Neuronal stem cell (in vitro differentiated cells): Measurements from ENCODE around the gene CALML4.

Experiments
- DNase-seq: peaks from one replicate; pipeline ENCODE4 v3.0.0-alpha.2; 2013; ENCODE audit warnings: low spot score
- H2AFZ ChIP-seq: one replicate; pipeline ENCODE4 v1.6.1; 2013; ENCODE audit warnings: mild to moderate bottlenecking, low read length, inconsistent platforms
- H2AK5ac ChIP-seq: 2 replicates; pipeline ENCODE4 v1.6.1; 2013; ENCODE audit warnings: low read depth, mild to moderate bottlenecking, inconsistent platforms, low read length, moderate library complexity, mixed read lengths
- H2BK120ac ChIP-seq: 2 replicates; pipeline ENCODE4 v1.6.1; 2013; ENCODE audit warnings: low read depth, mild to moderate bottlenecking, inconsistent platforms, low read length, moderate library complexity, mixed read lengths
- H2BK12ac ChIP-seq: one replicate; pipeline ENCODE4 v1.6.1; 2013; ENCODE audit warnings: low read length, inconsistent platforms
- H2BK15ac ChIP-seq: 2 replicates; pipeline ENCODE4 v1.6.1; 2013; ENCODE audit warnings: mild to moderate bottlenecking, low read length, inconsistent platforms, mixed read lengths
- H2BK5ac ChIP-seq: one replicate; pipeline ENCODE4 v1.6.1; 2013; ENCODE audit warnings: inconsistent platforms, mild to moderate bottlenecking, low read length, moderate library complexity
- H3K14ac ChIP-seq: one replicate; pipeline ENCODE4 v1.6.1; 2013; ENCODE audit warnings: low read length, inconsistent platforms
- H3K18ac ChIP-seq: 2 replicates; pipeline ENCODE4 v1.6.1; 2013; ENCODE audit warnings: low read length, inconsistent platforms
- H3K23ac ChIP-seq: 2 replicates; pipeline ENCODE4 v1.6.1; 2013; ENCODE audit warnings: low read depth, mild to moderate bottlenecking, mixed read lengths, low read length, inconsistent platforms; ENCODE audit not compliant: poor library complexity
- H3K27ac ChIP-seq: replicated peaks from 3 replicates; pipeline ENCODE4 v1.5.1; 2013; ENCODE audit warnings: low read length, inconsistent platforms
- H3K27me3 ChIP-seq, 3 experiments: 2 replicates each; pipeline ENCODE4 v1.6.1; 2013; ENCODE audit warnings: low read length in 3 of 3, mild to moderate bottlenecking in 2 of 3, inconsistent platforms in 1 of 3, low read depth in 1 of 3, mixed read lengths in 1 of 3, moderate library complexity in 1 of 3; ENCODE audit not compliant: control insufficient read depth in 3 of 3, insufficient read depth in 3 of 3
- H3K36me3 ChIP-seq, 2 donors: replicated peaks in 1 of 2; 2 replicates each; pipeline ENCODE4 v1.6.1; 2013; ENCODE audit warnings: low read length in 2 of 2; ENCODE audit not compliant: control insufficient read depth in 2 of 2, insufficient read depth in 2 of 2
- H3K4ac ChIP-seq: 2 replicates; pipeline ENCODE4 v1.6.1; 2013; ENCODE audit warnings: inconsistent platforms, mild to moderate bottlenecking, low read length, moderate library complexity
- H3K4me1 ChIP-seq, 2 donors: 1 replicate in 1 of 2; 2 replicates in 1 of 2; pipeline ENCODE4 v1.6.1; 2013; ENCODE audit warnings: low read length in 2 of 2, low read depth in 1 of 2; ENCODE audit not compliant: control insufficient read depth in 2 of 2, insufficient read depth in 1 of 2
- H3K4me2 ChIP-seq: one replicate; pipeline ENCODE4 v1.6.1; 2013; ENCODE audit warnings: mild to moderate bottlenecking, low read length, inconsistent platforms; ENCODE audit not compliant: insufficient read depth, poor library complexity, severe bottlenecking
- H3K4me3 ChIP-seq, 2 donors: 2 replicates each; pipeline ENCODE4 v1.5.1; 2013; ENCODE audit warnings: low read length in 2 of 2, mild to moderate bottlenecking in 2 of 2, inconsistent platforms in 1 of 2, moderate library complexity in 1 of 2
- H3K79me1 ChIP-seq: one replicate; pipeline ENCODE4 v1.6.1; 2013; ENCODE audit warnings: low read depth, mild to moderate bottlenecking, inconsistent platforms, low read length, moderate library complexity
- H3K9ac ChIP-seq: one replicate; pipeline ENCODE4 v1.6.1; 2013; ENCODE audit warnings: mild to moderate bottlenecking, low read depth, low read length, inconsistent platforms; ENCODE audit not compliant: poor library complexity
- H3K9me3 ChIP-seq, 2 donors: replicated peaks in 1 of 2; 2 replicates each; pipeline versions ENCODE3 to v1.6.1; 2013; ENCODE audit warnings: low read length in 2 of 2, mild to moderate bottlenecking in 2 of 2, inconsistent platforms in 1 of 2, low read depth in 1 of 2, mixed read lengths in 1 of 2, moderate library complexity in 1 of 2; ENCODE audit not compliant: control insufficient read depth in 2 of 2, insufficient read depth in 1 of 2
- H4K8ac ChIP-seq: one replicate; pipeline ENCODE4 v1.6.1; 2013; ENCODE audit warnings: low read depth, mild to moderate bottlenecking, inconsistent platforms, low read length, moderate library complexity
- H4K91ac ChIP-seq: one replicate; pipeline ENCODE4 v1.6.1; 2013; ENCODE audit warnings: low read length, low read depth, mild to moderate bottlenecking, inconsistent platforms; ENCODE audit not compliant: poor library complexity
- WGBS, 2 donors: extraction: QIAGEN DNeasy Blood & Tissue Kit; methylation state at CpG; one replicate each; pipeline ENCODE4 v1.1.7; 2013; ENCODE audit warnings: missing lambda C conversion rate in 2 of 2, mixed read lengths in 1 of 2; ENCODE audit not compliant: insufficient read length in 2 of 2, insufficient replicate concordance in 1 of 2; ENCODE audit errors: extremely low coverage in 2 of 2; 5-methylcytosine and 5-hydroxymethylcytosine counted together

The CALML4 gene

GRCh38 chr15:68149059-68149458 is 56.1 kb downstream of the CALML4 start:
- no peak overlapping the region for H2BK5ac ChIP-seq
- H2AK5ac ChIP-seq, result no peak overlapping the region
- H2BK15ac ChIP-seq, result no peak overlapping the region
- H4K91ac ChIP-seq, result no peak overlapping the region
- no peak for DNase-seq
- H3K9me3 ChIP-seq, result no peaks in the 10 kb centered on the region
- no peak overlapping the region for H3K23ac ChIP-seq
- H3K4me2 ChIP-seq, result no peak overlapping the region
- no peak overlapping the region for H3K18ac ChIP-seq
- no peak overlapping the region for H3K4ac ChIP-seq
- H3K4me3 ChIP-seq, result no peak overlapping the region
- no peak overlapping the region for H2BK120ac ChIP-seq
- no peaks in the 10 kb centered on the region for H3K4me1 ChIP-seq
- H3K14ac ChIP-seq, result no peak overlapping the region
- WGBS, 2 donors, result no CpG with 5 or more reads among the region's 1 CpG
- no peak overlapping the region for H2AFZ ChIP-seq
- H3K36me3 ChIP-seq, result peaks cover 1 to 70% of the 10 kb centered on the region in 2 donors
- H3K9ac ChIP-seq, result no peak overlapping the region
- no peaks in the 10 kb centered on the region for H3K79me1 ChIP-seq
- no peak overlapping the region for H3K27ac ChIP-seq
- no peaks in the 10 kb centered on the region for H3K27me3 ChIP-seq
- H4K8ac ChIP-seq, result no peak overlapping the region
- no peak overlapping the region for H2BK12ac ChIP-seq

- Histone ChIP-seq H3K4ac (no peak overlapping the region), H3K4me2 (no peak overlapping the region), H2AK5ac (no peak overlapping the region), H4K91ac (no peak overlapping the region), H3K23ac (no peak overlapping the region), H2AFZ (no peak overlapping the region), H2BK12ac (no peak overlapping the region), H3K4me3 (no peak overlapping the region), H3K27ac (no peak overlapping the region), H3K79me1 (no peaks in the 10 kb centered on the region), H2BK15ac (no peak overlapping the region), H3K18ac (no peak overlapping the region), H2BK120ac (no peak overlapping the region), H3K4me1 (no peaks in the 10 kb centered on the region), H3K9me3 (no peaks in the 10 kb centered on the region), H3K9ac (no peak overlapping the region), H3K27me3 (no peaks in the 10 kb centered on the region), H3K36me3 (peaks cover 1 to 70% of the 10 kb centered on the region in 2 donors), H2BK5ac (no peak overlapping the region), H4K8ac (no peak overlapping the region), H3K14ac (no peak overlapping the region)
- DNase-seq, result no peak
- no CpG with 5 or more reads among the region's 1 CpG for WGBS, 2 donors
These were observed 57.1 kb downstream of the CALML4 start for GRCh38 chr15:68148039-68148438.

GRCh38 chr15:68145706-68146105 is 59.4 kb downstream of the CALML4 start:
- no peaks in the 10 kb centered on the region for H3K79me1 ChIP-seq
- no peak overlapping the region for H3K9ac ChIP-seq
- no peak overlapping the region for H3K23ac ChIP-seq
- no peak overlapping the region for H2AFZ ChIP-seq
- no peak overlapping the region for H2BK120ac ChIP-seq
- H3K4ac ChIP-seq, result no peak overlapping the region
- no peak overlapping the region for H2BK12ac ChIP-seq
- peaks cover 0 to 71% of the 10 kb centered on the region in 2 donors for H3K36me3 ChIP-seq
- H3K18ac ChIP-seq, result no peak overlapping the region
- H3K27ac ChIP-seq, result no peak overlapping the region
- no peak overlapping the region for H4K8ac ChIP-seq
- DNase-seq, result no peak
- H2BK5ac ChIP-seq, result no peak overlapping the region
- no peak overlapping the region for H2AK5ac ChIP-seq
- H3K4me1 ChIP-seq, result no peaks in the 10 kb centered on the region
- no peak overlapping the region for H2BK15ac ChIP-seq
- H4K91ac ChIP-seq, result no peak overlapping the region
- H3K9me3 ChIP-seq, result no peaks in the 10 kb centered on the region
- no peak overlapping the region for H3K4me2 ChIP-seq
- H3K14ac ChIP-seq, result no peak overlapping the region
- no peaks in the 10 kb centered on the region for H3K27me3 ChIP-seq
- no peak overlapping the region for H3K4me3 ChIP-seq

GRCh38 chr15:68143785-68144184 is 61.3 kb downstream of the CALML4 start:
- Histone ChIP-seq H2AK5ac (no peak overlapping the region), H3K14ac (no peak overlapping the region), H3K4me2 (no peak overlapping the region), H3K36me3 (peaks cover 0 to 67% of the 10 kb centered on the region in 2 donors), H3K79me1 (no peaks in the 10 kb centered on the region), H3K27me3 (no peaks in the 10 kb centered on the region), H4K8ac (no peak overlapping the region), H2AFZ (no peak overlapping the region), H3K4ac (no peak overlapping the region), H3K4me3 (no peak overlapping the region), H2BK12ac (no peak overlapping the region), H3K23ac (no peak overlapping the region), H4K91ac (no peak overlapping the region), H2BK5ac (no peak overlapping the region), H2BK120ac (no peak overlapping the region), H3K9ac (no peak overlapping the region), H3K4me1 (no peaks in the 10 kb centered on the region), H3K27ac (no peak overlapping the region), H2BK15ac (no peak overlapping the region), H3K18ac (no peak overlapping the region), H3K9me3 (no peaks in the 10 kb centered on the region)
- WGBS, 2 donors, result no CpG with 5 or more reads among the region's 1 CpG
- DNase-seq, result no peak
